NCI-H526 (cell line): ENCODE results near the gene MLLT1.

Source experiments
- DNase-seq, 2 experiments: peaks; one replicate each; lab custom pipeline; 2025; lab: John Stamatoyannopoulos, UW

Gene MLLT1

DNA sequence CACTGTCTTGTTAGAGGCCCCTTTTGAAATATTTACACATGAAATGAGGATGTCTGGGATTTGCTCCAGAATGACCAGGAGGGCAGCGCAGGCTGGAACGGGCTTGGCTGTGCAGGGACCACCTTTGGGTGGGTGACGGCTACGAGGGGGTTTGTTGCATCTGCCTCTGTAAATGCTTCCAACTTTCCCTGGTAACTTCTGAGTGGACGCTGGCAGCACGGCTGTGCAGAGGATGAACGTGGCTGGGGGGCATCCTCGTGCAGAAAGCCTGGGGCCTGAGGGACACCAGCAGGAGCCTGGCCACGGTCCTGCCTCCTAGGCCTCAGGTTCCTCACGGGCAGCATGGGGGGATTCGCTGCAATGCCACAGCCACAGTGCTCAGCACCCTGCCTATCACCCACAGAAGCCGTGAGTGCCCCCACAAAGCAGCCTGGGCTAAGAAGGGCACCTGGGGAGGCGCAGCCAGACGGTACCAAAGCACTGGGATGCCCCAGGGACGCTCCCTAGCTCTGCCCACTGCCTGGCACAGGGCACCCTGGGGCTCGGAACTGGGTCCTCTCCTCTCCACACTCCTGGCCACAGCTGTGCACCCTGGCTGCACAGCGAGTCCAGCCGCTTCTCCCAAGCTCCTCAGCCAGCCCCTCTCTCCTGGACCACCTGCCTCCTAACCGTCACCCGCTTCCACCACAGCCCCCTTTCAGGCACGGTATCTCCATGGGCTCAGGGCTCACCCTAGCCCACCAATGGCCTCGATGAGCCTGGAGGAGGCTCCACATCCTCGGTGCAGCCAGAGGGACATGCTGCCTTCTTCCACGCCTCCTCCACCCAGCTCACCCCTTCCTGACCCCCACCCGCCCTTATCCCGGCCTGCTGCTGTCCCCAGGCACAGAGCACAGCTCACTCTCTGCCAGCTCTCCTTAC lies 44.5 kb downstream of the MLLT1 start:
- DNase-seq = no peak

DNA sequence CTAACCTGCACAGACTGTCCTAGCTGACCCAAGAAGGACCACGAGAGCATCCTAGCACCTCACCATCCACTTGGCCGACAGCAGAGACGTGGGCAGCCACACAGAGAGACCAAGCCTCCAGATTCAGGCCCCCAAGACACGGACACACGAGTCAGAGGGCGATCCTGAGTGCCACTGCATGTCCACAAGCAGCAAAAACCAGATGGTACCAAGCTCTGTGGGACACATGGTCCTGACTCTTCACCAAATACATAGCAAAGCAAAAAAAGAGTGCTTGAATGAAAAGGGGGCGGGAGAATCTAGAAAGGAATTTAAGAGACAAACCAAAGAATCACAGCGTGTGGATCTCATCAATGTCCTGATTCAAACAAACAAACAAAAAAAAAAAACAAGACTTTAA lies 45.2 kb downstream of the MLLT1 start:
- no peak for DNase-seq

DNA sequence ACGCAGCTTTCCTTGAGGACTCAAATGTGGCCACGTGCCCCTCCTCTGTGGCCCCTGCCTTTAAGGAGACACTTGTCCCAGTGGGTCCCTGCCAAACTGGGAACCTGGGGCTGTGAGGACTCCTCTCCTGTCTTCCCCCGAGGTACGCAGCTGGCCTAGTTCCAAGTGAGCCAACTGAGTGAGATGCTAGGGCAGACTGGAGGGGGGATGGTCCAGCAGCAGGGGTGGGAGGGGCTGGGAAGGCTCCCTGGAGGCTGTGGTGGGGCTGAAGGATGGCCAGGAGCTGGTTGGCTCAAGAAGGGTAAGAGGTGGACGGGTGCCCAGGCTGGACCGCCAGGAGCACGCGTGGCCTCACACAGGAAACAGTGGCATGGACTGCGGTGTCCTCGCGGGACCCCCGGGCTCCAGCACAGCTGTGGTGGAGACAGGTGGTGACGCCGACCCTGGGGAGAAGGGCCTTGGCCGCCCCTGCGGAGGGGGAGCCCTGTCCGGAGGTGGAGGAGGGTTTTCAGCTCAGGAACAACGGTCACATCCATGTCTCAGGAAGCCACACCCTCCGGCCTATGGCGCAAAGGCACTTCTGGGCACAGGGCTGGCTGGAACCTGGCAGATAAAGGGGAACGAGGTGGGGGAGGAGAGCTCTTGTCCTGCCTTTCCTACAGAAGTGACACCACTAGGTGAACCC lies 45.8 kb downstream of the MLLT1 start:
- DNase-seq = no peak

DNA sequence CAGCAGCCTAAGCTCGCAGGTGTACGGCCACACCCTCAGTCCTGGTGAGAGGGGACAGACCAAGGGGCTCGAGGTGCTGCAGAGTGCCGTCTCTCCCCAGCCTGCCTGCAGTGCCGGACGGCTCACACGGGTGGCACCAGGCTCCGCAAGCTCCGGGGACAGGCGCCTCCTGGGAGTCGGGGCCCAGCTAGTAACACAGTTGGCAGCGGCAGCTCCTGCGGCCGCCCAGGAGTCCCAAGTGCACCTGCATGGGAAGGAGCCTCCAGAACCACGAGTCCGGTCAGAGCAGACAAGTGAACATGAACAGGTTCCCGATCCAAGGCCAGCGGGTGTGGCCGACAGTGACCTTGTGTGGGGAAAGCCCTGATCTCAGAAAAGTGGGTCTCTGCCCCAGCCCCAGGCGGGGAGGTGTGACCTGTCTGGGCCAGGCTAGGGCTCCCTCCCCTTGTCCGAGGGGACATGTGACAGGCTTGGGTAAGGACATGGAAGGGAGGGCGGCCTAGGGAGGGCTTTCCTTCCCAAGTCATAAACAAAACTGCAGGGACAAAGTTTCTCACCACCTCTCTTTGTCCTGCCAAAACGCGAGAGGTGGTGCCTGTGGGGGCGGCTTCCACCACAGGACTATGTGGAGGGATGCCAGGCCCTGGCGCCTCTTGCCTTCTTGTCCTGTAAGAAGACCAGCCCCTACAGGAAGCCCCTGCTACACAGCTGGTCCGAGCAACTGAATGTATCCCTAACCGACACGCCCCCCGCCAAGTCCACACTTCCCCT lies 46.5 kb downstream of the MLLT1 start:
- DNase-seq = no peak

DNA sequence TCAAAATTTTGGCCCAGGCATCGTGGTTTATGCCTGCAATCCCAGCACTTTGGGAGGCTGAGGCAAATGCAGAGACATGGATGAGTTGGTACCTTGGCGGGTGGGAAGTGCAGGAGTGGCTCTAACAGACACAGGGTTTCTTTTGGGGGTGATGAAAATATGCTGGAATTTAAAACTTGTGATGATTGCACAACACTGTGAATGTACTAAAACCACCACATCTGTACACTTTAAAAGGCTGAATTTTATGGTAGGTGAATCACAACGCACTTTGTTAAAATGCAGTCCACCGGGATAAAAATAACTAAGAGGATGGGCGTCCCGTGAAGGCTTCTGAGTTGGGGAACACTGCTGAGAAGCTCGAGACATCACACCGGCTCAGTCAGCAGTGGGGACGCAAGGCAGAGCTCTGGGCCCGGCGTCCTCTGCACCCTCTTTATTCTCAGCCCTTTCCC lies 47.1 kb downstream of the MLLT1 start:
- no peak for DNase-seq

DNA sequence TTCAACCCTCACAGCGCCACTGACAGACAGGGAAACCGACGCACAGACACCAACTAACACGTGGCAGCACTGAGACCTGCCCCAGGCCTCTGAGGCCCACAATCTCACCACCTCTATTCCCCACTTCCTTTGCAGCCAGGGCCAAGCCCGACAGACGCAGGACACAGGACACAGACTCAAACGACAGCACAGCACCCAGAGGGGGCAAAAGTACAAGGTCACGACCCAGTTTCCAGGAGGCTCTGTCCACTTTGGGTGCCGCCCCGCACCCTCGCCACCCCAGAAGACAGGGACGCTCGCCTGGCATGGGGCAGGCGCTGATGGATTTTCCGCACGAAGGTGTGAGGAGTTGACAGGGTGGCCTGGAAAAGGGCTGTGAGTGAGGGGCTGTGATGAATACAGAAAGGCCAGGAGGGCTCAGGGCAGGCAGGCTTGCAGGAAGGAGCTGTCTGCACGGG lies 48.8 kb downstream of the MLLT1 start:
- no peak for DNase-seq

DNA sequence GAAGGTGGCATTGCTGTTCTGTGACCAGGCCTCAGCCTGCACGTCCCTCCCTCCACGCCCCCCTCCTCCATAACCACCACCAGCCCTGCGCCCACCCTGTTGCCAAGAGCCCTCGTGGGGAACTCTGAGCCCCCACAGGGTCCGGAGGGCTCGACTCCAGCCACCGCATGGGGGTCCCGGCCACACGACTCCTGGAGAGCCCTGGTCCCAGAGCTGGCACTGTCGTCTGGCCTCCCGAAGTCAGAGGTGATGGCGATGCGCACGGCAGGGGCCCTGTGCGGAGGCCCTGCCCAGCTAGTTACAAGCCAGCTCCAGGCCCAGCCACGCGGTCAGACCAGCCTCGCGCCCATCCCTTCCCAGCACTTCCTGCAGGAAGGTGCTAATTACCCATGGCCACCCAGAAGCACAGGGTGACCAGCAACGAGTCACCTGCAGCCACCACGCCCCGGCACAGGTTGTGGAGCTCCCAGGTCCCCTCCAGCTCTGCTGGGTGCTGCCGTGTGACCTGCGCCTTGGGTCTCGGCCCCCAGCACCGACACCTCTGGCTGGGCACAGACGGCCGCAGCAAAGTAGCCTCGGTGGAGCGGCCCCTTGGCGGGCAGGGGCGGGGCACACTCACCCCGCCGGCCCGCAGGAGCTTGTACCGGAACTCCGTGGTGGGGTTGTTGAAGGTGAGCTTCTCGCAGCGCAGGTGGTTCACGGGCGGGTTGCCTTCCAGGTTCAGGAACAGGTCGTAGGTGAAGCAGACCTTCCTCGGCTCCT lies 49.6 kb downstream of the MLLT1 start:
- DNase-seq = no peak

DNA sequence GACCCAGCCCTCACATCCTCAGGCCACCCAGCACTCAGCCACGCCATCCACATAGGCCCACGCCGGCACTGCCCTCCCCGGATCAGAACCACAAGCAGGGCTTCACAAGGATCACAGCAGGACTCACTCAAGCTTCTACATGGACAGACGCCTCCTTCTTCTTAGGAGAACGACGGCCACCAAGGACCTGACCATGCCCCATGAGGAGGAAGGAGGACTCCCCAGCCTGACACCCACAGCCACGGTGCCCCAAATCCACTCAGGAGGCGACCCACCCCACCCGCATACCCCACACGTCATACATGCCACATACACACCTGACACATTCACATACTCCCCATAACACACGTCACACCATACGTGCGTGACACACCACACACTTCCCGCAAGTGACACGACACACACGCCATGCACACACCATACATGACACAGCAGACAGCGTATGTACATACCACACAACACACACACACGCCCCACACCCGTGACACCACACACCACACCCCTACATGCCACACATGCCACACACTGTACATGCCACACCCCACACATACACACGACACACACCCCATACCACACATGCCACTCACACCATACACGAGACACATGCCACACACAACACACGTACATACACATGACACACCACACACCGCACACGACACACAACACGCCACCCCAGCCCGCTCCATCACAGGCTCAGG lies 50.4 kb downstream of the MLLT1 start:
- DNase-seq = no peak

DNA sequence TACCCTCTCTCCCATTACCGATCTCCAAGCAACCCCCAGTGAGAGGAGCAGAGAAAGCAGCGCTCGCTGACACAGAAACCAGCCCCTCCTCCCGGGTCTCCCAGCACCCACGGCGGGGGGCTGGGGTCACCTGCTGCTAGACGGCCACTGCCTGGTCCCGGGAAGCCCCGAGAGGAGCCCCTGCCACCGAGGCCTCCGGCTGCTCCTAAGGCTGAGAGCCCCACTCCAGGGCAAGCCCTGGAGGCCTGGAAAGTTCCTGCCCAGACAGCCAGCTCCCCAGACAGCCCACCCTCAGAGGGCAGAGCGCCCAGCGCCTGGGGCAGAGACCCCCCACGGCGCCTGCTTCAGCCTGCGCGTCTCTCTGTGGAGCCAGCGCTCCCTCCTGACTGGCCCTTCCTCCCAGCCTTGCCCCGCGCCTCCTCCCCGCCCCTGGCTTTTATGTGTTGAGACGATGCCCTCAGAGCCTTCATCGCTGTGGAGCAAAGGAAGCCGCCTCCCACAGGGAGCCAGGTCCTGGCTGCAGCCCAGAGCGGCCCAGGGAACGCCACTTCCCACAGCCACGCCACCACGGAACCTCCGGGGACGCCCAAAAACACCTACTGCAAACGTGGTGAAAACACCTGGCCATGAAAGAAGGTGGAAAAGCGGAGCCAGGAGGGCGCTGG lies 51.1 kb downstream of the MLLT1 start:
- DNase-seq = no peak

DNA sequence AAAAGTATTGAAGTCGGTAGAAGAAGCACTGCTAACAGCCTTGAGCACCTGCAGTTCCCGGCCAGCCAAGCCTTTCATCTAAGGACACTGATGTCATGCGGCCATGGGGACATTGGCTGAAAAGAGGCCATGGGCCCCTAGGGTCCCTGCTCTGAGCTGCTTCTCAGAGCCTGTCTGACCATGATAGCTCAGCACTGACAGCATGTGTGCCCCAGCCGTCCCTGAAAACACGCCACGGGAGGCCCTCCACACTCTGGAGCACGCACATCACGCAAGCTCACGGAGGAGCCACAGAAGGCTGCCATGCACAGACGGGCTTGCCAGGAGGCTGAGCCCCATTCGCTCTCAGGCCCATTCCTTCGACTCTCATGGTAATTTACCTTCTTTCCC lies 51.8 kb downstream of the MLLT1 start:
- DNase-seq = no peak

DNA sequence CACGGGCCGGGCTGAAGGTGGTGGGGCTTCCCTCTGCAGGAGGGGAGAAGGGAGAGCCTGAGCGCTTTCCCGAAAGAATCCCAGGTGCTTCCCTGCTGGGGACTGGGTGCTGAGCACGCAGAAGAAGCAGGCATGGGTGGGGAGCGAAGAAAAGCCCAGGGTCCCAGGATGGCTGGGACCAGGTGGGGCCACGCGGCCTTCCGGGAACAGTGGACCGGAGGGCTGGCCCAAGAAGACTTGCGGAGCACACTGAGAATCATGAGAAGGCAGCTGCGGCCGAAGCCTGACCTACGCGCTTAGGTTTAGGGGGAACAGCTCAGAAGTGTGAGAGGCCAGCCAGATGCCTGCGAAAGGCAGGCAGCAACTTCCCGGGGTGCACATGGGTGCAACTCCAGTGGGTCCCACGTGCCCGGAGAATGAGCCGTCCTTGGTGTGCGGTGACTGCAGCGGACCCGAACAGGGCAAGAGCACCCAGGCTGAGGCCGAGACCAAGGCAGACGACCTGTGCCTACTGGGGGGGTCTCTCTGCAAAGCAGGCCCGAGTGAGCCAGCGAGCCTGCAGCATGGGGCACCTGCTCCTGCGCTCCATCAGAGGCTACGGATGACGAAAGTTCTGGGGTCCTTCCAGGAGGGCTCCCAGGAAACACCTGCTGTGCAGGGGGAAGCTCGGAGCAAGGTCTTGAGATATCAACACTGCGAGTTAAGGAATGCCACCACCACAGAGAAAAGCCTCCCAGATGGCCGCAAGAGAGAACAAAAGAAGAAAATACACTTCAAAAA lies 52.4 kb downstream of the MLLT1 start:
- no peak for DNase-seq

DNA sequence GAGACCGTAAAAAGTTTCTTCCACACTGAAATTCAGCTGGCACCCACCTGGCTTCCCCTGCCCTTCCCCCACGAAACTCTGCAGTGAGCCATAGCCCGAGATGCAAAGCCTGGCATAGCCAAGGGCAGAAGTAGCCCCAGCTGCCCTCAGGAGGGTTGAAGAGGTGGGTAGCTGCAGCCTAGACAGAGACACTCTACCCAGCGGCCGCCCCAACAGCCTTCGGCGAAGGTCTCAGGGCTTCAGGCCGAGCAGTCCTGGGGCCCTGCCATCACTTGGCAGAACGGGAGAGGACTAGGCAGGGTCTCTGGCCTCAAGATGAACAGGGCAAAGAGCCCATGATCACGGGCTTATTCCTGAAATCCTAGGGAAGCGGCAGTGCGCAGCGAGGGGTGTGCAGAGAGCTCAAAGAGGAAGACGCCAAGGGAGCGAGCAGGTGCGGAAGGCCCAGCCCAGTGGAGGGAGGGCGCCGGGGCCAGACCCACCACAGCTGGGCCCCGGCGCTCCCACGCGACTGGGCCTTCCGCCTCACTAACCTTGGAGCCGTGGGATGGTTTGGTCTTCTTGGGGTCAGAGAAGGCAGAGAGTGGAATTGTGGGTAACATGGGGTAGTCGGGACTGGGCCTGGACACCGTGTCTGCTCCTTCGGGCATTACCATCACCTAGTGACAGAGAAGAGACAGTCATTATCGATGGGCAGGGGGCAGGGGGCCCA lies 53.2 kb downstream of the MLLT1 start:
- no peak for DNase-seq

DNA sequence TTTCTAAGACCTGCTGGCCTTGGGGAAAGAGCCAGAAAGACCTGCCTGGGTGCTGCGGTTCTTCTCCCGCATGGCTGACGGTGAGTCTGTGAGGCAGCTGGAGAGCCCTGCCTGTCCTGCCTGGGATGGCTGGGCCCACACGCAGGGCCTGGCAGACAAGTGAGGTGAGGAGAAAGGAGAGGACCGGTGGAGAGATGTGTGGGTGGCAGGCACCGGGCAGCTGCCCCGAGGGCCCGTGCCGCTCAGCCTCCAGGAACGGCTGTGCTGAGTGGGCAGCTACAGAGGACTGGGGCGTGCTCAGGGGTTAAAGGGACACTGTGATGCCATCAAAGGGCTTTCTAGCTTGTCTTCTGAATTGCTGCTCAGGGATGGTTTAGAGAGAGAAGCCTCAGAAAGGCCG lies 53.8 kb downstream of the MLLT1 start:
- no peak for DNase-seq

DNA sequence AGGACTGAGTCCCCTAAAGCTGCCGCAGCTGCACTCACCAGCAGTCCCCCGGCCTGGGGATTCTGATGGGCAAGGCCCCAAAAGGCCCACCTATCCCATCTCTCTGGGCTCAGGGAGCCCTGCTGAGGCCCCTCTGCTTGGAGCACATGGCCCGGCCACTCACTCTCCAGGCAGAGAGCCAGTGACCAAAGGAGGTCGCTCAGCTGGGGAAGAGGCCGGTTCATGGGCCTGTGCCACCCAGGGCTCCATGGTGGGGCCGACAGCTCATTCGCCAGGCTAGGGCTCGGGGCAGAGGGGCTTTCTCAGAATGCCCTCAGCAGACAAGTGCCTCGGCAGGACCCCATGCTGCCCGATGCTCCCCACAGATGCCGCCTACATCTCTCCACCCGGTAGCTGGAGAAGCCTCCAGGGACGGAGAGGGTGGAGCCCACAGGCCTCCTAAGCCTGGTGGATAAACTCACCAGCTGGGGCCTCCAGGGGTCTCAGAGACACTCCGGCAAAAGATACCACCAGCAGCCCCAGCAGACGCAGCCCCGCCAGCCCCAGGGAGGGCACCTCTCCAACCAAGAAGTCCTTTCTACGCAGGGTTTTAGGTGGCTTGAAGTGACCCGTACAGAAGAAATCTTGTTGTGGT lies 54.4 kb downstream of the MLLT1 start:
- DNase-seq = no peak

DNA sequence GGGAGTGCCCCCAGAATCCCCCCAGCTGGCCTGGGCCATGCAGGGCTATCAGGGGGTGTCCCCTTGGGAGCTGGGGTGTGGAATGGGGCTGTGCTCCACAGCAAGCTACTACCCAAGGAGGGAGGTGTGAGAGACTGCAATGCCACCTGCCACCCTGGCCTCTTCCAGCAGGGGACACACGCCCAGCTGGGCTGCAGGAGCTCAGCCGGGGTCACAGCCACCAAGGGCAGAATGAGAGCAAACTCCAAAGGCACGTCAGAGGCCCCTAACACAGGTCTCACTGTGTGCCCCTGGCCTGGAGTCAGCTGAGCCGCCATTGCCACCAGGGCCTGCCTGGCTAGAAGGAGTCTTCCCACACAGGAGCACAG lies 55.5 kb downstream of the MLLT1 start:
- DNase-seq = no peak

DNA sequence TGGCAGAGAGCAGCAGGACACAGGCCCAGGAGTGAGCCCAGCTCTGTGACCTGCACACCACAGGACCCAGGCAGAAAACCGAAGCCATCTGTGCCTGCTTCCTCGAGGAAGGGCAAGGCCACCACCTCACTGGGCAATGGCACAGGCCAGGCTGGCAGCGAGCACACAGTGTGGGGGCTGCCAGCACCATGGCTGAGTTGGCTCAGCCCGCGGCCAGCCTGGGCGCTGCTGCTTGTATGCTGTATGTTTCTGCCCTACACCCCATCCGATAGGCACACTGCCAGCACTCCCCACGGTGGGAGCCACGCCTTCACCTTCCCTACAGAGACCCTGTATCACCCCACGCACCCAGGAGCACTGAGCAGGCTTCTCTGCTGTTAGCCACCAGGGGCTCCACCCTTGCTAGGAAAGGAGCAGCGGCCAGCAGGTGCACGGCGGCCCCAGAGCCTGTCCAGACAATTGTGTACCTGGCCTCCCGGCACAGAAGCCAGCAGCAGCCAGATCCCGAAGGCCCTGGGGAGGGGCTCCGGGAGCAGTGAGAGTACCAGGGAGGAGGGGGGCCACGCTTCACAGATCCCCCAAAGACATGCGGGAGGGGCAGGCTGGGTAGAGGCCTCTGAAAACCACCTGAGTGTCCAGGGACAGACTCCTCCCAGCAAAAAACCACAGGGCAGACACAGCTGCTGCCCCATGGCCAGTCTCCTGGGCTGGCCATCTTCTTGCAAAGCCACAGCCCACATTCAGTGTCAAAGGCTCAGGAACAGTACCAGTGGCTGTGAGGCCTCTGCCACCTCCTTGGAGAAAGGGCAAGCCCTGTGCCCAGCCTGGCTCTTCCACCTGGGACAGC lies 56.1 kb downstream of the MLLT1 start:
- no peak for DNase-seq

DNA sequence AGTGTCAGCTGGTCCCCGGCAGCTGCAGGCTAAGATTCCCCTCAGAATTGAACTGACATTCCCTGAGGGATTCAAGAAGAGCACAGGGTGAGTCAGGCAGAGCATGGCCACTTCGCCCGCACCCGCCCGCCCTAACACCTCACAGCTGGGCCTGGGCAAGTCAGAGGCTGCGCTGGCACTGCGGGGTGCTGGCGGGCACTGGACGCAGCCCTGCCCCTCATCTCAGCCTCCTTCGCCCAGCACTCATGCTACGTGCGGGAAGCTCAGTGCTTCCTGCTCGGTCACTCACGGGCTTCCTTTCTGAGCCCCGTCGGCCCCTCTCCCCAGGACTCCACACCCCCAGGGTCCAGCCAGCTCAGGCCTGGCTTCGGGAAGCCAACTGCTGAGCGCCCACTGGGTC lies 56.9 kb downstream of the MLLT1 start:
- no peak for DNase-seq
